DND-41 (cell line): ENCODE data around the gene MYH13.

Experiments used
- EZH2 ChIP-seq: IDR thresholded peaks from 3 replicates; pipeline ENCODE4 v1.6.1; 2012; ENCODE audit warnings: borderline replicate concordance, low read depth, mild to moderate bottlenecking, moderate library complexity, low read length, inconsistent platforms; ENCODE audit not compliant: severe bottlenecking
- TF ChIP-seq, protein P1 (sequence below): IDR thresholded peaks from 2 replicates; pipeline ENCODE4 v1.5.1; 2012; ENCODE audit warnings: borderline replicate concordance, low read length, moderate library complexity, mild to moderate bottlenecking; ENCODE audit not compliant: poor library complexity, severe bottlenecking; ENCODE audit errors: extremely low read depth

GRCh38 chr17:10370016-10370608 lies 2.7 kb downstream of the MYH13 start:
- TF ChIP-seq, protein P1, sequence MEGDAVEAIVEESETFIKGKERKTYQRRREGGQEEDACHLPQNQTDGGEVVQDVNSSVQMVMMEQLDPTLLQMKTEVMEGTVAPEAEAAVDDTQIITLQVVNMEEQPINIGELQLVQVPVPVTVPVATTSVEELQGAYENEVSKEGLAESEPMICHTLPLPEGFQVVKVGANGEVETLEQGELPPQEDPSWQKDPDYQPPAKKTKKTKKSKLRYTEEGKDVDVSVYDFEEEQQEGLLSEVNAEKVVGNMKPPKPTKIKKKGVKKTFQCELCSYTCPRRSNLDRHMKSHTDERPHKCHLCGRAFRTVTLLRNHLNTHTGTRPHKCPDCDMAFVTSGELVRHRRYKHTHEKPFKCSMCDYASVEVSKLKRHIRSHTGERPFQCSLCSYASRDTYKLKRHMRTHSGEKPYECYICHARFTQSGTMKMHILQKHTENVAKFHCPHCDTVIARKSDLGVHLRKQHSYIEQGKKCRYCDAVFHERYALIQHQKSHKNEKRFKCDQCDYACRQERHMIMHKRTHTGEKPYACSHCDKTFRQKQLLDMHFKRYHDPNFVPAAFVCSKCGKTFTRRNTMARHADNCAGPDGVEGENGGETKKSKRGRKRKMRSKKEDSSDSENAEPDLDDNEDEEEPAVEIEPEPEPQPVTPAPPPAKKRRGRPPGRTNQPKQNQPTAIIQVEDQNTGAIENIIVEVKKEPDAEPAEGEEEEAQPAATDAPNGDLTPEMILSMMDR = no peak
- no peak for TF ChIP-seq EZH2
